ENCODE measurements around the gene NFILZ. TPM values are rescaled to one million over a fixed set of nuclear protein-coding genes. Genes with fewer than 3 reads are reported as not detected.

The NFILZ gene
- total RNA-seq, 1 donor from 2014 or later: not detected

DNA sequence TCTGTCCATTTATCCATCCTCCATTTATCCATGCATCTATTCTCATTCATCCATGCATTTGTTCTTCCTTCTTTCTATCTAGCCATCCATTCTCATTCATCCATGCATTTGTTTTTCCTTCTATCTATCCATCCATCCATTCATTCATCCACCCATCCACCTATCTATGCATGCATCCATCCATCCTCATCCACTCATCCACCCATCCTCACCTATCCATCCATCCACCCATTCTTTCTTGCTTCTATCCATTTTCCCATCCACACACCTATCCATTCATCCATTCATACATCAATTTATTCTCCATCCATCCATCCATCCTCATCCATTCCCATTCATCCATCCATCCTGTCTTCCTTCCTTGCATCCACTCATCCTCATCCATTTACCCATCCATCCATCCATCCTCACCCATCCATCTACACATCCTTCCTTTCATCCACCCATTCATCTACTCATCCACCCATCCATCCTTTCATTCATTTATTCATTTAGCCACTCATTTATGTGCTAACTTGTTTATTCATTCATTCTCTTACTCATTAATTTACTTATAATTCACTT, 47.9 kb downstream of the NFILZ start:
- Mint-ChIP-seq H3K27me3 (ENCODE audit: insufficient read depth, low read depth) (peaks cover 7% of the 10 kb centered on the region), H3K4me3 (no peak overlapping the region), H3K9me3 (peaks cover 11% of the 10 kb centered on the region), H3K36me3 (no peaks in the 10 kb centered on the region), H3K4me1 (no peaks in the 10 kb centered on the region), H3K27ac (no peak overlapping the region)
- Histone ChIP-seq H3K9me3 (ENCODE audit: low read depth) (no peaks in the 10 kb centered on the region), H3K36me3 (no peaks in the 10 kb centered on the region), H3F3A (ENCODE audit: low read depth) (no peaks in the 10 kb centered on the region), H4K20me1 (ENCODE audit: low read depth) (no peaks in the 10 kb centered on the region), H2AFZ (replicated peaks) (no peak overlapping the region), H3K4me3 (no peak overlapping the region), H3K79me2 (ENCODE audit: low read depth) (no peaks in the 10 kb centered on the region), H3K4me1 (no peaks in the 10 kb centered on the region), H3K27me3 (no peaks in the 10 kb centered on the region), H3K4me2 (no peak overlapping the region), H3K9ac (no peak overlapping the region), H3K27ac (no peak overlapping the region)
- TF ChIP-seq EZH2 (IDR thresholded peaks at IDR 0.05) (no peak), EZH2phosphoT487 (IDR thresholded peaks at IDR 0.05) (no peak)
- TF ChIP-seq, protein P1, sequence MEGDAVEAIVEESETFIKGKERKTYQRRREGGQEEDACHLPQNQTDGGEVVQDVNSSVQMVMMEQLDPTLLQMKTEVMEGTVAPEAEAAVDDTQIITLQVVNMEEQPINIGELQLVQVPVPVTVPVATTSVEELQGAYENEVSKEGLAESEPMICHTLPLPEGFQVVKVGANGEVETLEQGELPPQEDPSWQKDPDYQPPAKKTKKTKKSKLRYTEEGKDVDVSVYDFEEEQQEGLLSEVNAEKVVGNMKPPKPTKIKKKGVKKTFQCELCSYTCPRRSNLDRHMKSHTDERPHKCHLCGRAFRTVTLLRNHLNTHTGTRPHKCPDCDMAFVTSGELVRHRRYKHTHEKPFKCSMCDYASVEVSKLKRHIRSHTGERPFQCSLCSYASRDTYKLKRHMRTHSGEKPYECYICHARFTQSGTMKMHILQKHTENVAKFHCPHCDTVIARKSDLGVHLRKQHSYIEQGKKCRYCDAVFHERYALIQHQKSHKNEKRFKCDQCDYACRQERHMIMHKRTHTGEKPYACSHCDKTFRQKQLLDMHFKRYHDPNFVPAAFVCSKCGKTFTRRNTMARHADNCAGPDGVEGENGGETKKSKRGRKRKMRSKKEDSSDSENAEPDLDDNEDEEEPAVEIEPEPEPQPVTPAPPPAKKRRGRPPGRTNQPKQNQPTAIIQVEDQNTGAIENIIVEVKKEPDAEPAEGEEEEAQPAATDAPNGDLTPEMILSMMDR (IDR thresholded peaks at IDR 0.05): no peak
- no peak for DNase-seq (ENCODE audit: low spot score)

Other genes with a start within 250 kb of the NFILZ start
- 17.1 and 32.3 TPM in 2 replicates for gene RAB11B, start 240.3 kb upstream of the NFILZ start, total RNA-seq (ENCODE audit: low replicate concordance)
- 27.0 and 72.7 TPM in 2 replicates for gene MARCHF2, start 217.3 kb upstream of the NFILZ start, total RNA-seq (ENCODE audit: low replicate concordance)
- 118 and 156 TPM in 2 replicates for gene HNRNPM, start 185.7 kb upstream of the NFILZ start, total RNA-seq (ENCODE audit: low replicate concordance)
- 0.22 and 0.56 TPM in 2 replicates for gene PRAM1, start 128.0 kb upstream of the NFILZ start, total RNA-seq (ENCODE audit: low replicate concordance)
- gene ZNF414, start 116.5 kb upstream of the NFILZ start, total RNA-seq (ENCODE audit: low replicate concordance): 1.8 and 8.9 TPM in 2 replicates
- gene MYO1F, start 53.2 kb upstream of the NFILZ start, total RNA-seq (ENCODE audit: low replicate concordance): 0.09 and 0.15 TPM in 2 replicates
- gene ADAMTS10, start 19.9 kb upstream of the NFILZ start, total RNA-seq (ENCODE audit: low replicate concordance): 5.8 and 7.9 TPM in 2 replicates
- not detected in 2 replicates for gene ACTL9, start 68.2 kb downstream of the NFILZ start, total RNA-seq (ENCODE audit: low replicate concordance)
- not detected in 2 replicates for gene OR2Z1, start 91.0 kb downstream of the NFILZ start, total RNA-seq (ENCODE audit: low replicate concordance)
- 59.0 and 59.4 TPM in 2 replicates for gene ZNF558, start 201.7 kb downstream of the NFILZ start, total RNA-seq (ENCODE audit: low replicate concordance)
- gene MBD3L1, start 201.7 kb downstream of the NFILZ start, total RNA-seq (ENCODE audit: low replicate concordance): not detected in 2 replicates

Data from neural progenitor cell (in vitro differentiated cells).